ENCODE measurements around the gene MRM1.

MRM1 gene

DNA sequence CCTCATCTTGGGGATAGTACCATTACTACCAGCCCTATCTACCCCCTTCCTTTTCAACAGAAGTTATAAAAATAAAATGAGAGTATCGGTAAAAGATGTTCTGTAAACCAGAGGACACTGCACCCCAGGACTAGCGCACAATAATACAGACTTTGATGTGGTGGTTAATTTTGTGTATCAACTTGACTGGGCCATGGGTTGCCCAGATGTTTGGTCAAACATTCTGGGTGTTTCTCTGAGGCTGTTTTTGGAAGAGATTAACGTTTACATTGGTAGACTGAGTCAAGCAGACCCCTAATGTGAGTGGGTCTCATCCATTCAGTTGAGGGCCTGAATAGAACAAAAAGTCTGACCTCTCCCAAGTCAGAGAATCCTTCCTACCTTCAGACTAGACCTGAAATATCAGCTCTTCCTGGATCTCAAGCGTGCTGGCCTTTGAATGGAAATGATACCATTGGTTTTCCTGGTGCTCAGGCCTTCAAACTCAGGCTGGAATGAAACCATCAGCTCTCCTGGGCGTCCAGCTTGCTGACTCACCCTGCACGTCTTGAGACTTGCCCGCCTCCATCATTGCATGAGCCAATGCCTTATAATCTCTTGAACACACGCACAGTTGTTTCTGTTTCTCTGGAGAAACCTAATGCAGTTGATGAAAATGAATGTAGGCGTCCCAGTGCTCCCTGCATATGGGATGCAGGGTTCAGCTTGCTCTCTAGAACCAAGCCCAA lies 10.1 kb downstream of the MRM1 start:
- no peaks in the 10 kb centered on the region for H3K36me3 Mint-ChIP-seq
- H3K4me1 Mint-ChIP-seq (ENCODE audit: low read depth) = peaks cover 8% of the 10 kb centered on the region
- no peaks in the 10 kb centered on the region for H3K27me3 Mint-ChIP-seq
- no peaks in the 10 kb centered on the region for H3K9me3 Mint-ChIP-seq (ENCODE audit: low read depth)
- H3K4me3 Mint-ChIP-seq = no peak overlapping the region
- no peak overlapping the region for H3K27ac Mint-ChIP-seq

DNA sequence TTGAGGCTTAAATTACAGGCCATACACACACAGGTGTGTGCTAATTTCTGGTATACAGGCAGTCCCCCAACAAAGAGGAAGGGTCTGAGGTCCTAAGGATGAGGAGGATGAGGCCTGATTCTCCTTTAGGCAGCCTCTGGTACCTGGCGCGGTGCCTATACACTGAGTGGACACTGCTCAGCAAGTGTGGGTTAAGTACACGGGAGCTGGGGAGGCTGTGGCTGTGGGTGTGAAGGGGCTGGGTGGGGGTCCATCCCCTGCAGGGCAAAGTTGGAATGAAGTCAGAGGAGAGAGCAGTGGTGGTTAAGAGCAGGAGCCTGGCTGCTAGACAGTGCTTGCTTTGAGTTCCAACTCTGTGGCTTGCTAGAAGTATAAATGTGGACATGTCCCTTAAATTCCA lies 10.9 kb downstream of the MRM1 start:
- no peak overlapping the region for H3K4me3 Mint-ChIP-seq
- no peak overlapping the region for H3K27ac Mint-ChIP-seq
- H3K36me3 Mint-ChIP-seq = no peaks in the 10 kb centered on the region
- H3K27me3 Mint-ChIP-seq = no peaks in the 10 kb centered on the region
- H3K4me1 Mint-ChIP-seq (ENCODE audit: low read depth) = peaks cover 8% of the 10 kb centered on the region
- H3K9me3 Mint-ChIP-seq (ENCODE audit: low read depth) = no peaks in the 10 kb centered on the region

DNA sequence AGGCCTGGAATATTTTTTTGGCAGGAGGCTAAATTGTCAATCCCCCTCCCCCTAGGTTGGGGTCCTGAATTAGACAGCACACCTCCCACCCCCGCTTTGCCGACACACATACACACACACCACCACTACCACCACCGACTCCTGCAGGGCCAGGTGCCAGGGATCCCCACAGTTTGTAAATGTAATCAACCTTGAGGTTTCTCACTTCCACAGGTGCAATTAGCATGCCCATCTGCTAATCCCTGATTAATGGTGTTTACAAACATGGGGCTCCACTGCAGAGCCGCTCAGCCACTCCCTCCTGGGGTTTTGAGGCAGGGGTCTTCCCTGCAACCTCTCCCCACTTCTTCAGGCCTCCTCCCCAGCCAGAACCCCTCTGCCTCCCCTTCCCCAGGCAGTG lies 11.8 kb downstream of the MRM1 start:
- H3K9me3 Mint-ChIP-seq (ENCODE audit: low read depth) = no peaks in the 10 kb centered on the region
- peaks cover 2% of the 10 kb centered on the region for H3K4me1 Mint-ChIP-seq (ENCODE audit: low read depth)
- H3K36me3 Mint-ChIP-seq = no peaks in the 10 kb centered on the region
- H3K27me3 Mint-ChIP-seq = no peaks in the 10 kb centered on the region
- no peak overlapping the region for H3K4me3 Mint-ChIP-seq
- H3K27ac Mint-ChIP-seq = no peak overlapping the region

DNA sequence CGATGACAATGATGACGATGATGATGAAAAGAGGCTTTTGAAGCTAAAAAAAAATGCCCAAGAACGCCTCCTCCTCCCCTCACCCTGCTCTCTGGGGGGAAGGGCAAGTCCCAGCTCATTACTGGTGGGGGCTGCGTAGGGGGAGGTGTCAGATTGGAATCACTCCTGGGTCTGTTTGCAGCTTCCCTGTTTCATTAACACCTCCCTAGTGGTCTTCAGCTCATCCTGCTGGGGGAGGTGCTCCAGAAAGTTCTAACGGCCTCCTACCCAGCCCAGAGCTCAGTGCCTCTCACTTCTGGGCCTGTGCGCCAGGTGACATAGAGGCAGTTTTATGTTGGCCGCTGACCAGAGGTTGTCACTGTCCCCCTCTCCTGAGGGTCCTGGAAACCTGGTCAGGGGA lies 12.7 kb downstream of the MRM1 start:
- H3K27ac Mint-ChIP-seq = no peak overlapping the region
- H3K27me3 Mint-ChIP-seq = no peaks in the 10 kb centered on the region
- H3K9me3 Mint-ChIP-seq (ENCODE audit: low read depth) = no peaks in the 10 kb centered on the region
- H3K36me3 Mint-ChIP-seq = no peaks in the 10 kb centered on the region
- no peak overlapping the region for H3K4me3 Mint-ChIP-seq
- peaks cover 2% of the 10 kb centered on the region for H3K4me1 Mint-ChIP-seq (ENCODE audit: low read depth)

DNA sequence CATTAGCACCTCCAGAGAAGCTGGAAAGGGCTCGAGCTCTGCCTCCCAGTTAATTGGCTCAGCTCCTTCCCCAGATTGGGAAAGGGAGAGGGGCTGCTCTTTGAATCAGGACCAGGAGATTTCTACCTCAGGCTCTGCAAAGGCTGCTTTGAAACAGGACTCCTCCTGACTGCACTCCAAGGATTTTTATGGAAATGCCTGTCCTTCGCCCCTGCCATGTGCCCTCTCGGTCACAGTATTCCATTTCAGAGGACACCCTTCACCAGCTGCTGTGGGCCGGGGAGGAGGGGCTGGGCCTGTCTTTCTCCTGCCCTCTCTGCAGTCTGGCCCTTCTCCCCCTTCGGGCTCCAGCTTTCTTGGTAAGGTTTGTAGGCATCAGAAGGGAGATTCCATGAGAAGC lies 13.6 kb downstream of the MRM1 start:
- Mint-ChIP-seq H3K27me3 (no peaks in the 10 kb centered on the region), H3K4me3 (no peak overlapping the region), H3K4me1 (ENCODE audit: low read depth) (no peaks in the 10 kb centered on the region), H3K27ac (no peak overlapping the region), H3K36me3 (no peaks in the 10 kb centered on the region), H3K9me3 (ENCODE audit: low read depth) (no peaks in the 10 kb centered on the region)

DNA sequence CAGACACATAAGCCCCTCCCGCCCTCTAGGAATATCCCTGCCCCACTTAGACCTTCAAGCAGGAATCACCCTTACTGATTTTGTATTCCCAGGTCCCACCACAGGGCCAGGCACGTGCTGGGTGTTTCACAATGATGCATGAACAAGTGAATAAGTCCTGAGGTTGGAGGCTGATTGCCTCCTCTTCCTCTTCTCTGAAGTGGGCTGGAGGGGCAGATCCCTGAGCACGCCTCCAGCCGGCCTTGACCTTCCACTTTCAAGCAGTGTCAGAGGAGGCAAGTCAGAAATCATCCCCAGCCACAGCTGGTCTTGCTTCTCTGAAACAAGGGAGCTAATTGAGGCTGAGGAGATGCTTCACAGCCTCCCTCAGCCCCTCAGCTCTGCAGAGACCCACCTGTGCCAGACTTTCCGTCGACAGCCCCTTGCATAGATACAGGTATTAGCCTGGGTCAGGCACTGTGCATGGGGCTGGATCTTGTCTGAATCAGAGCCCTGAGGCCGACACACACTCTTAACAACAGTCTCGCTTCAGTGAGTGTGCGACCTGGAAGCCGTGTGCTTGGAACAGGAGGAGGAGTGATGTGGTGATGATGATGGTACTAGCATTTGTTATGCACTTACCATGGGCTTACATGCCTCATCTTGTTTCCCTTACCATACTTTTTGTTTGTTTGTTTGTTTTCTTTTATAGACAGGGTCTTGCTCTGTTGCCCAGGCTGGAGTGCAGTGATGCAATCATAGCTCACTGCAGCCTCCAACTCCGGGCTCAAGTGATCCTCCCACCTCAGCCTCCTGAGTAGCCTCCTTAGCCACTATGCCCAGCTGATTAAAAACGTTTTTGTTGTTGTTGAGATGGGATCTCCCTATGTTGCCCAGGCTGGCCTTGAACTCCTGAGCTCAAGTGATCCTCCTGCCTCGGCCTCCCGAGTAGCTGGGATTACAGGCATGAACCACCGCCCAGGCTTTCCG lies 15.0 kb downstream of the MRM1 start:
- no peaks in the 10 kb centered on the region for H3K36me3 Mint-ChIP-seq
- no peaks in the 10 kb centered on the region for H3K9me3 Mint-ChIP-seq (ENCODE audit: low read depth)
- no peaks in the 10 kb centered on the region for H3K27me3 Mint-ChIP-seq
- no peaks in the 10 kb centered on the region for H3K4me1 Mint-ChIP-seq (ENCODE audit: low read depth)
- no peak overlapping the region for H3K4me3 Mint-ChIP-seq
- H3K27ac Mint-ChIP-seq = no peak overlapping the region

DNA sequence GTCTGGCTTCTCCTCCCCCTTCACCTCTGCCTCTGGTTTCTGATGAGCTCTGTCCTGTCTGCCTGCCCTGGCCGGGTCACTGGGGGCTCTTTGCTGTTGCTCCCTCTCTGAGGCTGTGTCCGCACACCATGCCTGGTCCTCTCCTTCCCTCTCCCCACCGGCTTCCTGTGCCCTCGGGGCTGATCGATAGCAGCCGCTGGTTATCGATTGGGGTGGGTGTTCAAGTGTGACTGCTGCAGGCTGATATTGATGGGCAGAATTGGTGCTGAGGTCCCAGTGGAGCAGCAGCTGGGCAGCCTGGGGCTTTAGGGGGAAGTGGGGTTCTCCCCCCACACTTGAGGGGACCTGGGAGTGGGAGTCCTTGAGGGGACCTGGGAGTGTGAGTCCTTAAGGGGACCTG lies 16.4 kb downstream of the MRM1 start:
- Mint-ChIP-seq H3K27me3 (no peaks in the 10 kb centered on the region), H3K36me3 (no peaks in the 10 kb centered on the region), H3K4me1 (ENCODE audit: low read depth) (no peaks in the 10 kb centered on the region), H3K27ac (no peak overlapping the region), H3K9me3 (ENCODE audit: low read depth) (no peaks in the 10 kb centered on the region), H3K4me3 (no peak overlapping the region)

DNA sequence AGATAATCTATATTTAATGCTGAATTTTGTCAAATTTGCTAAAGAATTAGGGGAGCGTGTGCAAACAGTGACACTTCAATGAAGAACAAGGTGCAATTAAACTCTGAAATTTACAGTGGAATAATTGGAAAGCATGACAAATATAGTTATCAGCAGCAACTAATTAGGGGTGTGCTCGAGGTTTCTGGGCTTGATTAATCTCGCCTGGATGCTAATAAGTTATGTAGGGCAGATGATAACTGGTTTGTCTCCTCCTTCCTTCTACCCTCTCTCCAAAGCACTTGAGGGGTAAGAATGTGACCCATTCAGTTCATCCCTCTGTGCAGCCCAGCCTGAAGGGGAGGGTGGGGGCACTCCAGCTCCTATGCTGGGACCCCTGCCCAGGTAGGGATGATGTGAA lies 21.9 kb downstream of the MRM1 start:
- H3K27me3 Mint-ChIP-seq = no peaks in the 10 kb centered on the region

DNA sequence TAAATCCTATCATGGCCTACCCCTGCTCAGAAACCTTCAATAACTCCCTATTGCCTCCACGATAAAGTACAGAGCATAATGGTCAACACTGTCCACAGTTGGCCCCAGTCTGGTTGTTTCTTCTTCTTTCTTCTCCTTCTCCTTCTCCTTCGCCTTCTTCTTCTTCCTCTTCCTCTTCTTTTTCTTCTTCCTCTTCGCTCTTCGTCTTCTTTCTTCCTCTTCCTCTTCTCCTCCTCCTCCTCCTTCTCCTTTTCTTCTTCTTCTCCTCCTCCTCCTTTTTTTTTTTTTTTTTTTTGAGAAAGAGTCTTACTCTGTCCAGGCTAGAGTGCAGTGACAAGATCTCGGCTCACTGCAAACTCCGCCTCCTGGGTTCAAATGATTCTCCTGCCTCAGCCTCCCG lies 23.8 kb downstream of the MRM1 start:
- H3K9me3 Mint-ChIP-seq (ENCODE audit: low read depth) = no peaks in the 10 kb centered on the region
- no peak overlapping the region for H3K27ac Mint-ChIP-seq
- no peaks in the 10 kb centered on the region for H3K36me3 Mint-ChIP-seq
- no peak overlapping the region for H3K4me3 Mint-ChIP-seq
- no peaks in the 10 kb centered on the region for H3K4me1 Mint-ChIP-seq (ENCODE audit: low read depth)
- H3K27me3 Mint-ChIP-seq = no peaks in the 10 kb centered on the region

More for the DNA sequence above, 21.9 kb downstream of the MRM1 start:
- H3K36me3 Mint-ChIP-seq = no peaks in the 10 kb centered on the region
- H3K4me3 Mint-ChIP-seq = no peak overlapping the region
- no peaks in the 10 kb centered on the region for H3K9me3 Mint-ChIP-seq (ENCODE audit: low read depth)
- no peak overlapping the region for H3K27ac Mint-ChIP-seq
- H3K4me1 Mint-ChIP-seq (ENCODE audit: low read depth) = no peaks in the 10 kb centered on the region

DNA sequence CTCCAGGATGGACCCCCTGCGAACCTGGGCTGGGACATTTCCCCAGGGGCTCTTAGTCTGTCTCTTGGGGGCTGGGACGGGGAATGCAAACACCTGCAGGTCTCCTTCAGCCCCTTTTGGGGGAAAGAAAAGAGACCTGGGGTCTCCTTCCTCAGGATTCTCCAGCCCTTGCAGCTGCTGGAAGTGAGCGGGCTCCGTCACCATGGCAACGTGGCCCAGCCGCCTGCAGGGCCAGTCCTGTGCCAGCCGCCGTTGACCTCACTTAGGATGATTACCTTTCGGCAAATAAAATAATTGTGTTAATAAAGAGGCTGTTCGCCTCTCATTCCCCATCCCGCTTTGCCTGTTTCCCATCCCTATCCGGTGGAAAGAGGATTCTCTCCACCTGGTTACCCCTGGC lies 25.7 kb downstream of the MRM1 start:
- no peaks in the 10 kb centered on the region for H3K36me3 Mint-ChIP-seq
- no peaks in the 10 kb centered on the region for H3K9me3 Mint-ChIP-seq (ENCODE audit: low read depth)
- no peaks in the 10 kb centered on the region for H3K27me3 Mint-ChIP-seq
- H3K4me3 Mint-ChIP-seq = no peak overlapping the region
- no peak overlapping the region for H3K27ac Mint-ChIP-seq
- no peaks in the 10 kb centered on the region for H3K4me1 Mint-ChIP-seq (ENCODE audit: low read depth)

DNA sequence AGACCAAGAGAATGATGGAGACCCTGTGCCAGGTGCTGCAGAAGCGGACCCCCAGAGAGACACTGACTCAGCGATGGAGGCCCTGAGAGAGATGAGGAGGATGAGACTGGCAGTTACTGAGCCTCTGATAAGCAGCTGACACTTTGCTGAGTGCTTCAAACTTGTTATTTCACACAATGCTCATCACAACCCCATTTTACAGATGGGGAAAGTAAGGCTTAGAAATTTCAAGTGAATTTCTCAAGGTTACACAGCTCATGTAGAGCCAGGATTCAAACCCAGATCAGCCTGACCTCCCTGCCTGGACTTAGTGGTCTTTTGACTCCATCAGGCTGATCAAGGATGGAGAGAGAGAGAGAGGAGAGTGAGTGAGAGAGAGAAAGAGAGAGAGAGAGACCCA lies 27.2 kb downstream of the MRM1 start:
- Mint-ChIP-seq H3K4me3 (no peak overlapping the region), H3K27ac (no peak overlapping the region)

DNA sequence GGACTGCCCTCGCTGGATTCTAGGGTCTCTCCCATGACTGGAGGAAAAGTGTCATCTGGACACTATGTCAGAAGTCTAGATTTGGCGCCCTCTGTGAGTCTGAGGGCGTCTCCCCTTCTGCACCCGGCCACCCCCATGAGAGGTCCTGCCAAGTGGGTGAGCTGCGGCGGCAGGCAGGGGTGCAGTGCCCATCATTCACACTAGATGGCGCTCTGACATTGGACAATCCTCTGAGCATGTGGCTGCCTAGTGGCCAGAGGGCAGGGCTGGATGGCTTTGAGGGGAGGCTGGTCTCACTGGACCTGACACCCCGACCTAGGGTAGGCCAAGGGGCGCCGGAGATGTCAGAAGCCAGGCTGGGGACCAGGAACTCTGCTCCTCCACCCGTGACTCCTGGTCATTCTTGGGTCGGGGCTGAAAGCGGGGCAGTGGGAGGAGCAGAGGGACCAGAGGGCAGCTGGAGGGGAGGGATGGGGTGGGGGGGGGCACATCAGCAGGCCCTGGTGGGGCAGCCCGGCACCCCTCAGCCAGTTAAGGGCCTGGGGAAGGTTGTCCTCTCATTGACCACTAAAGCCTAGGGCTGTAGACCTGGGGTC lies 28.0 kb downstream of the MRM1 start:
- Mint-ChIP-seq H3K4me3 (no peak overlapping the region), H3K9me3 (ENCODE audit: low read depth) (no peaks in the 10 kb centered on the region), H3K36me3 (no peaks in the 10 kb centered on the region), H3K27ac (no peak overlapping the region), H3K4me1 (ENCODE audit: low read depth) (no peaks in the 10 kb centered on the region), H3K27me3 (no peaks in the 10 kb centered on the region)

More for the DNA sequence above, 27.2 kb downstream of the MRM1 start:
- H3K4me1 Mint-ChIP-seq (ENCODE audit: low read depth) = no peaks in the 10 kb centered on the region
- H3K27me3 Mint-ChIP-seq = no peaks in the 10 kb centered on the region
- no peaks in the 10 kb centered on the region for H3K9me3 Mint-ChIP-seq (ENCODE audit: low read depth)
- H3K36me3 Mint-ChIP-seq = no peaks in the 10 kb centered on the region

DNA sequence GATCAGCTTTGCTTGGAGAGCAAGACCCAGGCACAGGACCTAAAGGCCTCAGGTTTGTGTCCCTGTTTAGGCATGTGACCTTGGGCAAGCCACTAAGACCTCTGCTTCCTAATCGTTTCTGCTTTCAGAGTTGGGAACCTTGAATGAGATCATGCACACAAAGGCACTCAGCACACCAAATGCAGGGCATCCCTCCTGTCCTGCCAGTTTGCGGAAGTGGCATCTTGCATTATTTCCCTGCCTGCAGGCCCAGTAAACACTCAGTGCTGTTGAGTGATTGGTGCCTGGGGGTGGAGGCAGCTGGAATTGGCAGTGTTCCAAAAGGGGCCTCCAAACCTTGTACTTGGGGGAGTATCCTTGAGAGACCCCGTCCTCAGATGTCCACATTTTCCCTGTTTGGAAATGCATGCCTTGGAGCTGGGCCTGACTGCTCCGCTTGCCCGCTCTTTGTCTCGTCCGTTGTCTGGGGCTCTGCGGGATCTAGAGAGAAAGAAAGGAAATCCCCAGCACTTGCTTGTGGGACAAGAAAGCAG lies 28.7 kb downstream of the MRM1 start:
- no peaks in the 10 kb centered on the region for H3K36me3 Mint-ChIP-seq
- no peaks in the 10 kb centered on the region for H3K27me3 Mint-ChIP-seq
- no peaks in the 10 kb centered on the region for H3K4me1 Mint-ChIP-seq (ENCODE audit: low read depth)
- no peaks in the 10 kb centered on the region for H3K9me3 Mint-ChIP-seq (ENCODE audit: low read depth)
- H3K4me3 Mint-ChIP-seq = no peak overlapping the region
- no peak overlapping the region for H3K27ac Mint-ChIP-seq

DNA sequence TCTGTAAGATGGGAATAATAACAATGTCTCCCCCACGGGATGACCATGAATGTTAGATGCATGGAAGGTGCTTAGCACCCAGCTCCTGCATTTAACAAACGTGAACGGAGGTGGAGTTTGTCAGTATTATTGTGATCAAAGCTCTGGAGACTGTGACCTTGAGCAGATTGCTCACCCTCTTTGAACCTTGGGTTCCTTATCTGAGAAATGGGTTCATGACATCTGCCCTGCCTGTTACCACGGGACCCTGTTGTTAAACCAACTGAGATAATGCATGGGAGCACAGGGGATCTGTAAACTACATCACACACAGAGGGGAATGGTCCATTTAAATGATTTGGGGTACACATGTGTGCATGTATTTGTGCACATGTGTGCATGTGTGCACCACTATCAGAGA lies 29.6 kb downstream of the MRM1 start:
- Mint-ChIP-seq H3K4me1 (ENCODE audit: low read depth) (no peaks in the 10 kb centered on the region), H3K36me3 (no peaks in the 10 kb centered on the region), H3K4me3 (no peak overlapping the region), H3K27me3 (no peaks in the 10 kb centered on the region), H3K9me3 (ENCODE audit: low read depth) (no peaks in the 10 kb centered on the region), H3K27ac (no peak overlapping the region)

All from activated naive CD8-positive, alpha-beta T cell (primary cell).